Measurements from ENCODE around the gene SGIP1. TPM values are rescaled to one million over a fixed set of nuclear protein-coding genes. Genes with fewer than 3 reads are reported as not detected.

SGIP1 gene
- total and polyA plus RNA-seq, 7 donors, result 0.74 to 3.7 (median 1.0) TPM

DNA sequence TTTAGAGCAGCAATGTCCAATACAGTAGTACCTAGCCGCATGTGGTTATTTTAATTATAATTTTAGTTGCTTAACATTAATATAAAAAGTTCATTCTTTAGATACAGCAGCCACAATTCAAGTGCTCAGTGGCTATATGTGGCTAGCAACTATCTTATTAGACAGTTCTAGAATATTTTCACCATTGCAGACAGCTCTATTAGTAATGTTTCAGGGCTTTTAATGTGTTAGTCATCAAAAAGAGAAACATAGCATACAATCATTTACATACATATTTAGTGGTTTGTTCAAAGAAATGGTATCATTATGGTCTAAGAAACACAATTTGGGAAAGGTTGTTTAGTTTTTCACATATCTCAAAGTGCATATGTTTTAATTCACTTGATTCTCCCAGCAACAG lies 151.7 kb downstream of the SGIP1 start:
- WGBS, 3 donors, result 94 to 98% (median 96%) methylated on average over 1 of the region's 1 CpG

DNA sequence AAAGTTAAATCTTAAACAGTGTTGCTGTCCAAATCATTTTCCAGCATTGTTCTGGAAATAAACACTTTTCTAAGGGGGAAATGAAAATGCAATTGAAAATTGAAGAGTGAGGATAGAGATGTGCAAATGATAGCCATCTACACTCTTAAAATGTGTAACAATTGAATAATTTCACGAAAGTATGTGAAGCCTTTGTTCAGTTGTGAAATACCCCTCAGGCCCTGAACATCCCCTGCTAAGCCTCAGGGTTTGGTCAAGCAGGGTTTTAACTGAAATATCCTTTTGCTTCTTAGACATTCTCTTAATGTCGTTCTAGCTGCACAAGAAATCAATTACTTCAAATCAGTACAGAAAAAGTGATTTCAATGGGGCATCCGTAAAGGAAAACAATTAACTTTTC lies 152.5 kb downstream of the SGIP1 start:
- WGBS, 3 donors, result 88 to 89% (median 88%) methylated on average over 3 of the region's 3 CpGs
- no peak for TF ChIP-seq CTCF (IDR thresholded peaks at IDR 0.05)

More for the DNA sequence above, 151.7 kb downstream of the SGIP1 start:
- no peak for DNase-seq
- ATAC-seq, result no peak
- no peak for TF ChIP-seq CTCF (IDR thresholded peaks at IDR 0.05)
- H3K27me3 ChIP-seq (ENCODE audit: insufficient read depth in 3 of 3, low read length in 2 of 3), result no peaks in the 10 kb centered on the region
- intact Hi-C loops (cut with DNase I), result loop anchor here in 1 of 2 donors (10.0 kb wide), 1 partner anchor 61 kb away; no protein-coding TSS in a partner anchor
- no peaks in the 10 kb centered on the region for H3K9me3 ChIP-seq
- H3K36me3 ChIP-seq (ENCODE audit: insufficient read depth in 1 of 2, low read depth in 1 of 2), result no peaks in the 10 kb centered on the region
- no peak overlapping the region for H3K27ac ChIP-seq
- no peaks in the 10 kb centered on the region for H3K4me1 ChIP-seq
- no peak overlapping the region for H3K4me3 ChIP-seq

DNA sequence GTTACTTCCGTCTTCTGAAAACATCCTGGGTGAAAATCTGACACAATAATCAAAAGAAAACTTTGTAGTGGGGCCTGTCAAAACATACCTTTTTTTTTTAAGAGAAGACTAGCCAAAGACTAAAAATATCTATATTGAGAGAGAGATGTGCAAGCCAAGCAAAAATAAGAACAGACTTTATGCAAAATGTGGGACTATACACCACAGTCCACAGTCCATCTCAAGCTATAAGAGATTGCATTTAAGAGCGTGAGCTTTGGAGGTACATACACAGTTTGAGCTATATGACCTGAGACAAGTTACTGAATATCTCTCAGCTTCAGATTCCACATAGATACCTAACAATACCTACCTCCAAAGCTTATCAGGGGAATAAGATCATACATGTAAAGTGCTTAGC lies 153.4 kb downstream of the SGIP1 start:
- no peaks in the 10 kb centered on the region for H3K9me3 ChIP-seq
- no peaks in the 10 kb centered on the region for H3K4me1 ChIP-seq
- H3K27ac ChIP-seq, result no peak overlapping the region
- no peaks in the 10 kb centered on the region for H3K36me3 ChIP-seq (ENCODE audit: insufficient read depth in 1 of 2, low read depth in 1 of 2)
- intact Hi-C loops (cut with DNase I), result loop anchor here in 1 of 2 donors (10.0 kb wide), 1 partner anchor 63 kb away; no protein-coding TSS in a partner anchor
- no peak for DNase-seq
- 86 to 88% (median 87%) methylated on average over 2 of the region's 2 CpGs for WGBS, 3 donors
- no peaks in the 10 kb centered on the region for H3K27me3 ChIP-seq (ENCODE audit: insufficient read depth in 3 of 3, low read length in 2 of 3)
- no peak for ATAC-seq
- no peak overlapping the region for H3K4me3 ChIP-seq
- TF ChIP-seq CTCF (IDR thresholded peaks at IDR 0.05), result no peak

More for the DNA sequence above, 152.5 kb downstream of the SGIP1 start:
- Histone ChIP-seq H3K27ac (no peak overlapping the region), H3K27me3 (ENCODE audit: insufficient read depth in 3 of 3, low read length in 2 of 3) (no peaks in the 10 kb centered on the region), H3K4me3 (no peak overlapping the region), H3K9me3 (no peaks in the 10 kb centered on the region), H3K4me1 (no peaks in the 10 kb centered on the region), H3K36me3 (ENCODE audit: insufficient read depth in 1 of 2, low read depth in 1 of 2) (no peaks in the 10 kb centered on the region)
- ATAC-seq (no peak), DNase-seq (no peak)
- intact Hi-C loops (cut with DNase I), result loop anchor here in 1 of 2 donors (10.0 kb wide), 1 partner anchor 62 kb away; no protein-coding TSS in a partner anchor

GRCh38 chr1:66690666-66691381 lies 156.9 kb downstream of the SGIP1 start:
- H3K9me3 ChIP-seq, result no peaks in the 10 kb centered on the region
- H3K36me3 ChIP-seq (ENCODE audit: insufficient read depth in 1 of 2, low read depth in 1 of 2), result no peaks in the 10 kb centered on the region
- ATAC-seq (no peak), DNase-seq (no peak)
- no peak overlapping the region for H3K4me3 ChIP-seq
- H3K4me1 ChIP-seq, result no peaks in the 10 kb centered on the region
- TF ChIP-seq CTCF (IDR thresholded peaks at IDR 0.05), result no peak
- intact Hi-C loops (cut with DNase I), result no loop called here
- no peak overlapping the region for H3K27ac ChIP-seq
- 71 to 72% (median 72%) methylated on average over 7 of the region's 7 CpGs for WGBS, 3 donors
- H3K27me3 ChIP-seq (ENCODE audit: insufficient read depth in 3 of 3, low read length in 2 of 3), result no peaks in the 10 kb centered on the region
